Measurements from ENCODE around the gene GSTO2. TPM values are rescaled to one million over a fixed set of nuclear protein-coding genes. Genes with fewer than 3 reads are reported as not detected.

The GSTO2 gene
- total RNA-seq, 4 donors from 2014 or later, result 0.30 to 1.7 (median 1.0) TPM

DNA sequence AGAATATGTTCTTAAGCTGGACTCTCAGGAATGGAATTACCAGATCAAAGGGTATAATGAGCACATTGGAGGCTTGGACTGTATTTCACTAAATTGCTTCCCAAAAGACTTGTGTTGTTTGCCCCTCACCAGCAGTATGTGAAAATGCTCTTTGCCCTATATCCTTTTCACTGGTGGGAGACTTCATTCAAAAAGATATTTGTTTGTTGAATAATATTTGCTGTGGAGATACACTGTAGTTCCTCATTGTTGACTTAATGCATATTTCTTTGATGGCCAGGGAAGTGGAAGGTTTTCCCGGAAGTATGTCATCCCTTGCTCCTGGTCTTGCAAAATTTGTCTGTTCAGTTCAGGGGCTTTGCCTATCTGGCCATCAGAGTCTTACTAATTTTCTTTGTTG lies 19.4 kb downstream of the GSTO2 start:
- 42 to 50% methylated on average over 1 of the region's 1 CpG for WGBS, 2 donors
- H3K9me3 ChIP-seq, result no peaks in the 10 kb centered on the region

GRCh38 chr10:104291439-104291951 lies 22.5 kb downstream of the GSTO2 start:
- Histone ChIP-seq H3K9me3 (no peaks in the 10 kb centered on the region), H3K27me3 (no peaks in the 10 kb centered on the region), H3K4me3 (no peak overlapping the region), H3K4me1 (peaks cover 0 to 11% (median 0%) of the 10 kb centered on the region in 4 donors), H3K36me3 (no peaks in the 10 kb centered on the region), H3K27ac (no peak overlapping the region)
- TF ChIP-seq, protein P1, sequence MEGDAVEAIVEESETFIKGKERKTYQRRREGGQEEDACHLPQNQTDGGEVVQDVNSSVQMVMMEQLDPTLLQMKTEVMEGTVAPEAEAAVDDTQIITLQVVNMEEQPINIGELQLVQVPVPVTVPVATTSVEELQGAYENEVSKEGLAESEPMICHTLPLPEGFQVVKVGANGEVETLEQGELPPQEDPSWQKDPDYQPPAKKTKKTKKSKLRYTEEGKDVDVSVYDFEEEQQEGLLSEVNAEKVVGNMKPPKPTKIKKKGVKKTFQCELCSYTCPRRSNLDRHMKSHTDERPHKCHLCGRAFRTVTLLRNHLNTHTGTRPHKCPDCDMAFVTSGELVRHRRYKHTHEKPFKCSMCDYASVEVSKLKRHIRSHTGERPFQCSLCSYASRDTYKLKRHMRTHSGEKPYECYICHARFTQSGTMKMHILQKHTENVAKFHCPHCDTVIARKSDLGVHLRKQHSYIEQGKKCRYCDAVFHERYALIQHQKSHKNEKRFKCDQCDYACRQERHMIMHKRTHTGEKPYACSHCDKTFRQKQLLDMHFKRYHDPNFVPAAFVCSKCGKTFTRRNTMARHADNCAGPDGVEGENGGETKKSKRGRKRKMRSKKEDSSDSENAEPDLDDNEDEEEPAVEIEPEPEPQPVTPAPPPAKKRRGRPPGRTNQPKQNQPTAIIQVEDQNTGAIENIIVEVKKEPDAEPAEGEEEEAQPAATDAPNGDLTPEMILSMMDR (IDR thresholded peaks at IDR 0.05), result peak; percentile 99 to 100 (median 99)
- no peak for TF ChIP-seq POLR2A (IDR thresholded peaks at IDR 0.05)
- peak; percentile 29 to 73 for TF ChIP-seq EP300 (IDR thresholded peaks at IDR 0.05)
- WGBS, 2 donors, result 0 to 1% methylated on average over 26 of the region's 26 CpGs
- peak; percentile 81 to 86 for DNase-seq (ENCODE audit: low spot score in 2 of 2)

More for the DNA sequence above, 19.4 kb downstream of the GSTO2 start:
- no peak for DNase-seq (ENCODE audit: low spot score in 2 of 2)
- no peaks in the 10 kb centered on the region for H3K36me3 ChIP-seq
- H3K4me3 ChIP-seq, result no peak overlapping the region
- H3K27me3 ChIP-seq, result no peaks in the 10 kb centered on the region
- no peak overlapping the region for H3K27ac ChIP-seq
- TF ChIP-seq POLR2A (IDR thresholded peaks at IDR 0.05) (no peak), EP300 (IDR thresholded peaks at IDR 0.05) (no peak)
- TF ChIP-seq, protein P1 (IDR thresholded peaks at IDR 0.05), result no peak
- peaks cover 0 to 11% (median 0%) of the 10 kb centered on the region in 4 donors for H3K4me1 ChIP-seq

- WGBS, 2 donors, result 31 to 43% methylated on average over 2 of the region's 2 CpGs
- Histone ChIP-seq H3K4me1 (peaks cover 0 to 11% (median 0%) of the 10 kb centered on the region in 4 donors), H3K4me3 (no peak overlapping the region), H3K36me3 (no peaks in the 10 kb centered on the region), H3K9me3 (no peaks in the 10 kb centered on the region), H3K27ac (no peak overlapping the region), H3K27me3 (no peaks in the 10 kb centered on the region)
- DNase-seq (ENCODE audit: low spot score in 2 of 2), result no peak
- TF ChIP-seq, protein P1 (IDR thresholded peaks at IDR 0.05), result no peak
- TF ChIP-seq EP300 (IDR thresholded peaks at IDR 0.05) (no peak), POLR2A (IDR thresholded peaks at IDR 0.05) (no peak)
Observed at GRCh38 chr10:104293011-104293410, 24.0 kb downstream of the GSTO2 start.

- TF ChIP-seq, protein P1 (IDR thresholded peaks at IDR 0.05), result no peak
- TF ChIP-seq POLR2A (IDR thresholded peaks at IDR 0.05) (no peak), EP300 (IDR thresholded peaks at IDR 0.05) (no peak)
- H3K36me3 ChIP-seq, result no peaks in the 10 kb centered on the region
- H3K4me3 ChIP-seq, result no peak overlapping the region
- no peak for DNase-seq (ENCODE audit: low spot score in 2 of 2)
- WGBS, 2 donors, result 89 to 92% methylated on average over 5 of the region's 5 CpGs
- no peaks in the 10 kb centered on the region for H3K27me3 ChIP-seq
- peaks cover 0 to 12% (median under 1%) of the 10 kb centered on the region in 4 donors for H3K4me1 ChIP-seq
- H3K9me3 ChIP-seq, result no peaks in the 10 kb centered on the region
- no peak overlapping the region for H3K27ac ChIP-seq
Observed at GRCh38 chr10:104293781-104294321, 24.9 kb downstream of the GSTO2 start.

- DNase-seq (ENCODE audit: low spot score in 2 of 2), result no peak
- Histone ChIP-seq H3K27me3 (no peaks in the 10 kb centered on the region), H3K4me3 (no peak overlapping the region), H3K9me3 (no peaks in the 10 kb centered on the region), H3K36me3 (no peaks in the 10 kb centered on the region), H3K27ac (no peak overlapping the region), H3K4me1 (peaks cover 0 to 14% (median 4%) of the 10 kb centered on the region in 4 donors)
- no peak for TF ChIP-seq POLR2A (IDR thresholded peaks at IDR 0.05)
- no peak for TF ChIP-seq EP300 (IDR thresholded peaks at IDR 0.05)
- TF ChIP-seq, protein P1 (IDR thresholded peaks at IDR 0.05), result no peak
- 95 to 99% methylated on average over 10 of the region's 10 CpGs for WGBS, 2 donors
Observed at GRCh38 chr10:104296687-104297436, 27.9 kb downstream of the GSTO2 start.
